GM19328 (cell line): Measurements from ENCODE around the gene PRKG1.
"Not testable (repeated sequence)": the region's sequence is repeated elsewhere in the genome, so short reads cannot be mapped to it uniquely, and the experiment has no call there.

Experiments used
- ATAC-seq: cut with Tn5 transposase; IDR thresholded peaks from one replicate; pipeline ENCODE4 v1.9.1; 2021; ENCODE audit warnings: mild to moderate bottlenecking, moderate library complexity; ENCODE audit not compliant: unreplicated experiment

The PRKG1 gene

DNA sequence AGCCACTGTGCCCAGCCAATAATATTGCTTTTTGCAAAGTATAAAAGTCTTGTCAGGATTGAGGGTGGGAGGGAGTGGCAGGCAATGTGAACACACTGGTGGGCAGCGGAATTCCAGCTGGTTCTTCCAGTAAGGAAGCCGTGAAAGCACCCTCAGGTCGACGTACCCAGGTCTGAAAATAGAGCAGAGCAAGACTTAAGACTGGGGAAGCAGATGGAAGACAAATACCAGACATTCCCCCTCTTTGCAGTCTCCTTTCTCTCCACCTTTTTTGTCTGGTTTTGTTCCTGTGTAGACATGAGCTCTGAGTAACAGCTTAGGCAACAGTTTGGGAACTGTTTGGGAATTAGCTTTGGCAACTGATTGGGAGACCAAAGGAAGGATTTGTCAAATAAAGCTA is 642.7 kb downstream of the PRKG1 start:
- no peak for ATAC-seq

DNA sequence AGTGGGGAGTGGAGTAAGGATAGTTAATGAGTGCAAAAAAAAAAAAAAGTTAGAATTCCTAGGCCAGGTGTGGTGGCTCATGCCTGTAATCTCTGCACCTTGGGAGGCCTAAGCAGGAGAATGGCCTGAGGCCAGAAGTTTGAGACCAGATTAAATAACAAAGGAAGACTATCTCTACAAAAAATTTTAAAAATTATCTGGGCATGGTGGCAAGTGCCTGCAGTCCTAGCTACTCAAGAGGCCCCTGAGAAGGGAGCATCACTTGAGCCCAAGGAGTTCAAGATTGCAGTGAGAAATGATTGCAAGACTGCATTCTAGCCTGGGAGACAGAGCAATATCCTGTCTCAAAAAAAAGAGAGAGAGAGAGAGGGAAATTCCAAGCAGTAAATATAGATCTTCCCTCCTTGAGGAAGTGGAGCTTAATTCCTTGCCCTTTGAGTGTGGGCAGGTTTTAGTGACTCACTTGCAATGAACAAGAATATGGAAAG is 644.6 kb downstream of the PRKG1 start:
- no peak for ATAC-seq

DNA sequence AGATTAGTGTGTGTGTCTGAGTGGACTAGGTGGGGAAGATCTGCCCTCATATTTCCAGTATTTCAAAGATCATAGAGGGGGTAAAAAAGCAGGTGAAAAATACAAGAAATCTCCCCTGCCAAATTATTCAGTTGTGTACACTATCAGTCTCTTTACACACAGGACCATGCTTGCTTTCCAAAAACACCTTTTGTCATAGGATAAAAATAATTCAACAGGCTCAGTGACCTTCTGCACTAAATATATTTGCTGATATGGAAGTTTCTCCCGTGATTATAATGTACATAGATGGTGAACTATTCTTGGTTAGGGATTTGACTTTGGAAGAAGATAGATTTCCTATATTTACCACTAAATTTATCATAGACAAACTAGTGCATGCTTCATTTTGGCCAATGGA is 649.8 kb downstream of the PRKG1 start:
- ATAC-seq, result no peak

GRCh38 chr10:51729822-51730555 is 655.7 kb downstream of the PRKG1 start:
- no peak for ATAC-seq

DNA sequence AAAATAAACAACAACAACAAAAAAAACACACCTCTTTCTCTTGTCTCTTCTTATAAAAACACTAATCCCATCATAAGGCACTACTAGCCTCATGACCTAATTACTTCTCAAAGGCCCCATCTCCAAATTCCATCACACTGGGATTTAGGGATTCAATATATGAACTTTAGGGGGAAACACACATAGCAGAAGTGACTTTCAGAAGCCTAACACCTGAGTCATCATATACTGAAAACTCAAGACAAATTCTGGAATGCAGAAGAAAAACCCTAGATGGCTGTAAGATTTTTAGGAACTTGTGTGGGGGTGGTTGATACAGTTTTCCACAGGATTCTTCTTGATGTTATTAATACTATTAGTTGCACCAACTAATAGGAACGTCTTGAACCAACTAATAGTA is 658.8 kb downstream of the PRKG1 start:
- no peak for ATAC-seq

- ATAC-seq, result peak; percentile 81
These were observed 668.9 kb downstream of the PRKG1 start for GRCh38 chr10:51743146-51743545.

DNA sequence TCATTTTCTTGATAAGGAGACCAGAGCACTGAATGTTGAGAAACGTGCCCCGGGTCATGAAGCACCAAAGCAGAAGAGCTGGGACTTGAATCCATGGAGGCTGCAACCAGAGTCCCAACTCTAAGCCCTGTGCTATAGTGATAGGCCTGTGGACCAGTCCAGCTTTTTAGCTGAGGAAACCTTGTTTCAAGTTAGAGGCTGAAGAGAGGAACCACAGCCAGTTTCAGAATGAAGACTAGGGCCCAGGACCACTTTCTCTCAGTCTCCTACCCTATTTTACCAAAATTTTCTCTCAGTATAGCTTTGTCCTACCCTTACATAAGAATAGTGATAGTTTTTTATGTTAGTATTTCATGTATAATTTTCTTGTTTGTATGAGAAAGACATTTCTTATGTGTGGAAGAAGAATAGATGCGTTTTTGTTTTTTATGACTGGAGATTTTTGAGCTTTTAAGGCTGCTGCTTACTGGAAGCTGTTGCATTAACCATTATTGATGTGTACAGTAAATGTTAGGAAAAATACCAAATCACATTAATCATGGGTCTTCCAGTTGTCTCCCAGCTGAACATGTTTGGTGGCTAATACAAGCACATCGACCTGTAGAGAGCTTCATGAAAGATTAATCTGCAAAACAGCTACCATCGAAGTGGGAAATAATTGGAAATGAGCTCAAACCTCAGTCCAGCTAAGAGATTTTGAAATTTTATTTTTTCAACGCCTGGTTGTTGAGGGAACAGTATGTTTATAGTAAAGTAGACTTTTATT is 670.1 kb downstream of the PRKG1 start:
- ATAC-seq, result no peak

DNA sequence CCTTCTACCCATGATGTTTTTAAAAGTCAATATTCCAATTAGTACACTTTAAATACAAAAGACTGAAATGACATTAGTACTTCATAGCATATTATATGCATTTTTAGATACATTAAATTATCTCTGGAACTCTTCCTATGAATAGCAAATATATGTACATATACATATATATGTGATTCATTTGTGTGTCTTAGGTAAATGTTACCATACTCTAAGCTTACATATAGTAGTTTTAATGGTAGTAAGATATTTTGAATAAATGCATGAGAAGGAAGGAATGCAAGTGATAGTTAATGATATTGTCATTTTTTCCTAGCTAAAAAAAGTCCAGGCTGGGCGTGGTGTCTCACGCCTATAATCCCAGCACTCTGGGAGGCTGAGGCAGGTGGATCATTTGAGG is 671.1 kb downstream of the PRKG1 start:
- ATAC-seq, result no peak

DNA sequence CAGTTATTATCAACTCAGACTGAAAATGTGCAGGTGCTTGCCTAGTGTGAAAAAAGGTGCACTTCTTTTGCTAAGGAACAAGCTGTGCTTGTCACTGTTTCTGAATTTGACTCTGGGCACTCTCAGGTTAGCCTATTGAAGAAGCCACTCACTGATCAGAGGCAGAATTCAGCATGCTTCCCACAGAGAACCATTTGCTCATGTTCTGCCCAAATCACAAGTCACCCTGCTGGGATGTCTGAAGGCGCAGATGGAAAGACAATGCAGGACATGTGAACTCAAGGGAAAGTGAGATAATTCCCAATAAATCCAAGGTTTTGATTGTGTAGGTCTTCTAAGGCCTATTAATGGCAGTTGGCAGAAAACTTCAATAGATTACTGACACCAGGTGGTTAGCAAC is 672.9 kb downstream of the PRKG1 start:
- ATAC-seq, result no peak

DNA sequence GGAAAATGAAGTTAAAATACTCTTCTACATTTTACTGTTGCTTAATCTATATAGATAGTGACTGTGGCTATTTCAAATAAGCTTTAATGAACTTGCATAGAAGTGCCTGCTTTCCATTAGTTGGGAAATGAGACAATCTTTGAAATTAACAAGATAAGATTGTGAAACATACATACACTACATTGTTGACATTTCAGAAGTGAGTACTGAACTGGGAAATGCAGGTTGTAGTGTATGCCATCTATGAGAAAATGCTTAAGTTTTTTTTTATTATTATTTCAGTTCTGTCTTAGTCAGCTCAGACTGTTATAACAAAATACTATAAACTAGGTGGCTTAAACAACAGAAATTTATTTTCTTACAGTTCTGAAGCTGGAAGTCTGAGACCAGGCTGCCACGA is 674.7 kb downstream of the PRKG1 start:
- ATAC-seq, result no peak

DNA sequence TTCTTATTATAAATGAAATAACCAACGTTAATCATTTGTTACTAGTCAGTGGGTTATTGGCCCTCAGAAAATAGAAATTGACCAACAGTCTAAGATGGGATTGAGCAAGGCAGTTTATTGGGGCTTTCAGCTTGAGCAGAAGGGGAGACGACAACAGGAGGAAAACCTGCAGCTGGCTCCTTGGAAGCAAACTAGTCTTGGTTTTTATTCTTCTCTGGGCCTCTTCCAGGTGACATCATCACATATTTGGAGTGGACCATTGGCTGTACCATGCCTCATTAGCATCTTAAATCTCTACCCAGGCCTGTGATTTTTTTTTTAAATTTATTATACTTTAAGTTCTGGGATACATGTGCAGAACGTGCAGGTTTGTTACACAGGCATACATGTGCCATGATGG is 684.1 kb downstream of the PRKG1 start:
- ATAC-seq, result no peak

DNA sequence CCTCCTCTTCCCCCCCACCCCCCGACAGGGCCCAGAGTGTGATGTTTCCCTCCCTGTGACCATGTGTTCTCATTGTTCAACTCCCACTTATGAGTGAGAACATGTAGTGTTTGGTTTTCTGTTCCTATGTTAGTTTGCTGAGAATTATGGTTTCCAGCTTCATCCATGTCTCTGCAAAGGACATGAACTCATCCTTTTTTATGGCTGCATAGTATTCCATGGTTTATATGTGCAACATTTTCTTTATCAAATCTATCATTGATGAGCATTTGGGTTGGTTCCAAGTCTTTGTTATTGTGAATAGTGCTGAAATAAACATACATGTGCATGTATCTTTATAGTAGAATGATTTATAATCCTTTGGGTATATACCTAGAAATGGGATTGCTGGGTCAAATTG is 684.6 kb downstream of the PRKG1 start:
- not testable (repeated sequence) for ATAC-seq

DNA sequence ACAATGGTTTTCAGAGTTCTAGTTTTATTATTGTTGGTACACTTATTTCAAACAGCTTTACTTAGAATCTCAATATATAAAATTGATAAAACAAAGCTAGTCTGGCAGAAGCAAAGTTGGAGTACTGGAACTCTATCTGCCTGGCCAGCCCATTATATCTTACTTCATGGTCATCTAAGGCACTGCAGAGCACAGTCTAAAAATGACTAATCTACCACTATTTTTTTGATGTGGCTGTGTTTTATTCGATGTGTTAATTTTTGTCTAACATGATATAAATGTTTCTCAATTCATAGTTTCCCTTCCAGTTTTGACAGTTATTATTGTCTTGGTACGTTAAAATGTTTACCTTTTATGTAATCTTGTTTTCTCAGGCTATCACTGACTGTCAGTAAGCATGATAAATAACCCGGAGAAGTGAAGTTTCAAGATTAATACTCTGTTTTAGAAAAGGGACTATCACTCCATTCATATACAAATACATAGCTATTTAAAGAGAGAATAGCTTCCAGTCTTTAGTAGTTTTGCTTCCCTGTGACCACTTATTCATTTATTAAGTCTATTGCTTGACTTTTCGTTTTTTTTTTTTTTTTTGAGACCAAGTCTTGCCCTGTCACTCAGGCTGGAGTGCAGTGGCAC is 685.7 kb downstream of the PRKG1 start:
- no peak for ATAC-seq

- ATAC-seq, result no peak
These were observed 686.8 kb downstream of the PRKG1 start for GRCh38 chr10:51760864-51761640.

DNA sequence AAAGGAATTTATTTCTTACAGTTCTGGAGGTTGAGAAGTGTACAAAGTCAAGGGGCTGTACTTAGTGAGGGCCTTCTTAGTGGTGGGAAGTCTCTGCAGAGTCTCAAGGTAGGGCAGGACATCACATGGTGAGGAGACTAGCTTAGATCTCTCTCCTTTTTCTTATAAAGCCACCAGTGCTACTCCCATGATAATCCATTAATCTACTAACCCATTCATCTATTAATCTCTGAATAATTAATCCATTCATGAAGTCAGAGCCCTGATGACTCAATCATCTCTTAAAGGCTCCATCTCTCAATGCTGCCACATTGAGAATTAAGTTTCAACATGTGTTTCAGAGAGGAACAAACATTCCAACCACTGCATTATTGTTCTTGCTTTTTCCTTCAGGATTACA is 689.5 kb downstream of the PRKG1 start:
- no peak for ATAC-seq

DNA sequence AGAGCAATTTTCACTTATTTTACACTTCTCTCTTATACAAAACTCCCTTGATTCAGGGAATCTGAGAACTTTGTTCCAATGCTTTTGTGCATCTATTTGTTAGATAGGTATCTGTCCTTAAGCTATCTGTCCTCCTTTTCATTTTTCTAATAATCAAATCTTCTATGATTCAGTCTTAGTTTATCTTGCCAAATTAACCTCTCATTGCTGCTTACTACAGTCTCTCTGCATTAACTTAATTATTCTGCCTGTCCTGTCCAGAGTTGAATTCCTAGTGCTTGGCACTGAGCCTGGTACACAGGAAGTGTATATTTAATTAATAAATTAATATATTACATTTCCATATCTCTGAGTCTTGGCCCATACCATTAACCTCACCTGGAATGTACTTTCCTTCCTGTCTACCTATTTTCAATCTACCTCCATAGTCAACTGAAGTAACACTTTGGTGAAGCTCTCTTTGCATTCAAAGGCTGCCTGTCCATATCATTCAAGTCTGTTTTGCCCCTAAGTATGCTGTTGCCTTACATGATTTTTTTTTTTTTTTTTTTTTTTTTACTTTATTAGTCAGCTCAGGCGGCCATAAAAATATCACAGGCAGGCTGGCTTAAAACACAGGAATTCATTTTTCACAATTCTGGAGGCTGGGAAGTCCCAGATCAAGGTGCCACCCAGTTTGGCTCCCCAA is 691.1 kb downstream of the PRKG1 start:
- ATAC-seq, result no peak

DNA sequence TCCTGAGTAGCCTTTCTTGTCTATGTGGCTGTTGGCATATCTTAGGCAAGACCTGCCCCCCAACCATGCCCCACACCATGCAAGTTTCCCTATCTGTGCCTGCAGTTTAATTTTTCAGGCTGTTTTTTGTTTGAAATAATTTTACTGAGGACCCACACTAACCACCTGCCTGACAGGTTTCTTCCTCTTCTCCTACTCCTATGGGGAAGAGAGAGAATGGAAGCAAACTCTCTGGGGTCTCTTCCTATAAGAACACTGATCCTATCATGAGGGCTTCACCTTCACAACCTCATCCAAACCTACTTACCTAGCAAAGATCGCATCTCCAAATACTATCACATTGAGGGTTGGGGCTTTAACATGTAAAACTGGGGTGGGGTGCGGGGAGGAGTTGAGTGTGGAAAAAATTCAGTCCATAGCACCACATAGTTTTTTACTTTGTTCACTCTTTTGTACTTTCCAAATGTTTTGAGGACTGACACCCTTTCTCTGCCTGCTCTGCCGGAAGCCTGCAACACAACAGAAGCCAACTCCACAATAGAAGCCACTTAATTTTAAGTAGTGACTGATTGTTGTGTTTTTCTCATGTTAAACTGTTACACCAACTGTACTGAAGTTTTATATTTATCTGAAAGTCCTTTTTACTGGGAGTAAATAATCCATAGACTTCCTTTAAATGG is 692.3 kb downstream of the PRKG1 start:
- ATAC-seq, result no peak

- no peak for ATAC-seq
These were observed 692.9 kb downstream of the PRKG1 start for GRCh38 chr10:51767103-51767763.

- ATAC-seq, result no peak
These were observed 694.7 kb downstream of the PRKG1 start for GRCh38 chr10:51768886-51769465.
